Esophagus (tissue), 2 donors: ENCODE measurements around the gene MITF. TPM values are rescaled to one million over a fixed set of nuclear protein-coding genes. Genes with fewer than 3 reads are reported as not detected.

Source experiments
- H3K27ac ChIP-seq, 2 donors: one replicate each; pipeline ENCODE4 v1.5.1; 2013; ENCODE audit warnings: low read depth in 2 of 2, mild to moderate bottlenecking in 2 of 2, inconsistent platforms in 1 of 2, low read length in 1 of 2, moderate library complexity in 1 of 2
- H3K27me3 ChIP-seq, 2 donors: one replicate each; pipeline ENCODE4 v1.6.1; 2013; ENCODE audit warnings: low read length in 2 of 2, control low read depth in 1 of 2, mild to moderate bottlenecking in 1 of 2; ENCODE audit not compliant: insufficient read depth in 2 of 2, control insufficient read depth in 1 of 2
- H3K36me3 ChIP-seq, 2 donors: one replicate each; pipeline ENCODE4 v1.6.1; 2013; ENCODE audit warnings: low read length in 1 of 2; ENCODE audit not compliant: control insufficient read depth in 2 of 2, insufficient read depth in 2 of 2
- H3K4me1 ChIP-seq, 2 donors: one replicate each; pipeline ENCODE4 v1.6.1; 2013; ENCODE audit warnings: low read length in 1 of 2; ENCODE audit not compliant: control insufficient read depth in 2 of 2, insufficient read depth in 2 of 2
- H3K4me3 ChIP-seq, 2 donors: one replicate each; pipeline ENCODE4 v1.5.1; 2013; ENCODE audit warnings: low read length in 2 of 2, mild to moderate bottlenecking in 2 of 2, low read depth in 1 of 2, moderate library complexity in 1 of 2
- H3K9me3 ChIP-seq, 2 donors: one replicate each; pipeline ENCODE4 v1.6.1; 2013; ENCODE audit warnings: mild to moderate bottlenecking in 2 of 2, low read depth in 1 of 2, low read length in 1 of 2, moderate library complexity in 1 of 2; ENCODE audit not compliant: control insufficient read depth in 2 of 2, insufficient read depth in 1 of 2
- WGBS, 2 donors: extraction: QIAGEN DNeasy Blood & Tissue Kit; methylation state at CpG; one replicate each; pipeline ENCODE4 v1.1.7; 2013; 5-methylcytosine and 5-hydroxymethylcytosine counted together
- polyA plus RNA-seq, 2 donors: library from polyadenylated mRNA; stranded (reverse); fragments of 200-250 nt; gene quantifications; one replicate each; pipeline ENCODE4 v1.2.3, GENCODE V29; 2013
- donor health status: healthy with polysubstance abuse.
- donor health status: Bipolar disorder and iron deficiency.

The MITF gene
- polyA plus RNA-seq, 2 donors = 2.0 to 3.3 TPM

- 87 to 89% methylated on average over 3 of the region's 3 CpGs for WGBS, 2 donors
- Histone ChIP-seq H3K9me3 (no peaks in the 10 kb centered on the region), H3K4me3 (no peak overlapping the region), H3K27ac (no peak overlapping the region), H3K36me3 (no peaks in the 10 kb centered on the region), H3K27me3 (no peaks in the 10 kb centered on the region), H3K4me1 (no peaks in the 10 kb centered on the region)
Measured at GRCh38 chr3:69838696-69839515, 99.6 kb downstream of the MITF start.

GRCh38 chr3:69842351-69842750 lies 103.1 kb downstream of the MITF start:
- 76 to 78% methylated on average over 5 of the region's 5 CpGs for WGBS, 2 donors

DNA sequence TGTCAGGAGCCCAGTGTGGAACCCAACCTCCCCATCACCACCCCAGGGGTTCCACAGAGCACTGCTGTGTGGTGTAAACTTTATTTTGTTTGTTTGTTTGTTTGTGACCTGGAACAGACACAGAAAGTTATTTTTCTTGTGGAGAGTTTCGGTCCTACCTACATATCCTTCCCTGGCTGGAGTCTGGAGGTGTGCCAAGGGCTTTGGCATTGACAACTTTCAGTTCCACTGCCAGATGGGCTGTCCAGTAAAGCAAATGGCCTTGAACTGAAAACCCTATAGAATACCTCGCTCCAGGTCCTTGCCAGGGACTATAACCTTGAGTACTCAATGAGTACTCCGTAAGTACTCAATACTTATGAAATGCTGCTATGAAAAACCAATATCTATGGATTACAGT lies 103.5 kb downstream of the MITF start:
- Histone ChIP-seq H3K27me3 (no peaks in the 10 kb centered on the region), H3K9me3 (no peaks in the 10 kb centered on the region), H3K4me1 (no peaks in the 10 kb centered on the region), H3K4me3 (no peak overlapping the region), H3K27ac (no peak overlapping the region), H3K36me3 (no peaks in the 10 kb centered on the region)
- WGBS, 2 donors = 50 to 71% methylated on average over 3 of the region's 3 CpGs

More at GRCh38 chr3:69842351-69842750, 103.1 kb downstream of the MITF start:
- Histone ChIP-seq H3K27me3 (no peaks in the 10 kb centered on the region), H3K4me1 (no peaks in the 10 kb centered on the region), H3K4me3 (no peak overlapping the region), H3K36me3 (no peaks in the 10 kb centered on the region), H3K27ac (no peak overlapping the region), H3K9me3 (no peaks in the 10 kb centered on the region)

DNA sequence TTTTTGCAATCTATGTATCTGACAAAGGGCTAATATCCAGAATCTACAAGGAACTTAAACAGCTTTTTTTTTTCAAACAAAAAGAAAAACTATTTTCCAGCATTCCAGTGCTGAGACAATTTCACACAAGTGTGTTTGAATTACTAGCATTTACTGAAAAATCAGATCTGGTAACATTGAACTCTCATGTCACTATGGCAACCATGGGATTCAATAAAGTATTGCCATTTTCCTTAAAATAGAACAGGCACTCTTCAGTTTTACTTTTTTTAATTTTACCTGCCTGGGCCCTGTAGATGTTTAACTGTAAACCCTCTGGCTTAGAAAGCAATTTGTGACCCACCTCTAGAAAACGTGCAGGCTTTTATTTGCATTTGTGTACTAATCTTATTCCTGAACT lies 105.4 kb downstream of the MITF start:
- Histone ChIP-seq H3K27me3 (no peaks in the 10 kb centered on the region), H3K27ac (no peak overlapping the region), H3K9me3 (no peaks in the 10 kb centered on the region), H3K4me1 (no peaks in the 10 kb centered on the region), H3K4me3 (no peak overlapping the region), H3K36me3 (no peaks in the 10 kb centered on the region)
- 72 to 77% methylated on average over 1 of the region's 1 CpG for WGBS, 2 donors

GRCh38 chr3:69847303-69847702 lies 108.0 kb downstream of the MITF start:
- 83 to 86% methylated on average over 3 of the region's 3 CpGs for WGBS, 2 donors
- H3K27ac ChIP-seq = no peak overlapping the region
- H3K4me1 ChIP-seq = no peaks in the 10 kb centered on the region
- no peaks in the 10 kb centered on the region for H3K27me3 ChIP-seq
- H3K4me3 ChIP-seq = no peak overlapping the region
- H3K9me3 ChIP-seq = no peaks in the 10 kb centered on the region
- H3K36me3 ChIP-seq = no peaks in the 10 kb centered on the region

DNA sequence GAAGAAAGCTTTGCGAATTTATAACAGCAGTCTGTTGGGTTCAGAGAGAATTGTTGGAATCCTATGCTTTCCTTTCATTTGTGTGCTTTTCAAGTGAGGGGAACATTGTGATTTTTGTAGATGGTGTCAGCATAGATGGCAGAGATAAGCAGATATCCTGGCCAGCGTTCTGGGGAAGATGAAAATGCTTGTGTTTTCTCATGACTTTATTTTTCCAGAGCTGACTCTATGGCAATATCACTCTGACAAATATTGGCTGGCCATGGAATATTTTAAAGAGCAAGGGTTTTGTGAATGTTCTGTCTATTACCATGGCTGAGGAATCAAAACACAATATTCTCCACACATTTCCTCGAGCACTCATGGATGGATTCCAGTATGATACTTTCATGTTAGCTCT lies 108.8 kb downstream of the MITF start:
- Histone ChIP-seq H3K27ac (no peak overlapping the region), H3K9me3 (no peaks in the 10 kb centered on the region), H3K4me1 (no peaks in the 10 kb centered on the region), H3K36me3 (no peaks in the 10 kb centered on the region), H3K27me3 (no peaks in the 10 kb centered on the region), H3K4me3 (no peak overlapping the region)
- WGBS, 2 donors = 56 to 60% methylated on average over 3 of the region's 3 CpGs

DNA sequence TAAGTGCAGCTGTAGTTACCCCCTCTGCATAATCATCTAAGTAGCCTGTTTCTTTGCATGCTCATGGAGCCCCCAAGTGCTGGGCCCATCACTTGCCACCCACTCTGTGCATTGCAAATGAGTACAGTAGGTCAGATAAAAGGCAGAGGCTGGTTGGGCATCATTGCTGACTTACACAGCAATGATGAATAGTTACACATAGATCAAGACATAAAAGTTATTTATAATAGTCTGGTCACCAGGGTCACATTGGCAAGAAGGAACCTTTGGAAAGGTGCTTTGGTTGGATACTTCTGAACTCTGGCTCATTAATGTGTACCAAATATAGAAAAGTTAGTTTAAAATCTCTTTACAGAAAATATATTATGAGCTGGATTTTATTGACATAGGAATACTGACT lies 111.6 kb downstream of the MITF start:
- Histone ChIP-seq H3K4me3 (no peak overlapping the region), H3K27ac (no peak overlapping the region), H3K9me3 (no peaks in the 10 kb centered on the region), H3K4me1 (no peaks in the 10 kb centered on the region), H3K27me3 (no peaks in the 10 kb centered on the region), H3K36me3 (no peaks in the 10 kb centered on the region)

GRCh38 chr3:69853027-69853426 lies 113.8 kb downstream of the MITF start:
- no peaks in the 10 kb centered on the region for H3K4me1 ChIP-seq
- 67 to 77% methylated on average over 3 of the region's 3 CpGs for WGBS, 2 donors

DNA sequence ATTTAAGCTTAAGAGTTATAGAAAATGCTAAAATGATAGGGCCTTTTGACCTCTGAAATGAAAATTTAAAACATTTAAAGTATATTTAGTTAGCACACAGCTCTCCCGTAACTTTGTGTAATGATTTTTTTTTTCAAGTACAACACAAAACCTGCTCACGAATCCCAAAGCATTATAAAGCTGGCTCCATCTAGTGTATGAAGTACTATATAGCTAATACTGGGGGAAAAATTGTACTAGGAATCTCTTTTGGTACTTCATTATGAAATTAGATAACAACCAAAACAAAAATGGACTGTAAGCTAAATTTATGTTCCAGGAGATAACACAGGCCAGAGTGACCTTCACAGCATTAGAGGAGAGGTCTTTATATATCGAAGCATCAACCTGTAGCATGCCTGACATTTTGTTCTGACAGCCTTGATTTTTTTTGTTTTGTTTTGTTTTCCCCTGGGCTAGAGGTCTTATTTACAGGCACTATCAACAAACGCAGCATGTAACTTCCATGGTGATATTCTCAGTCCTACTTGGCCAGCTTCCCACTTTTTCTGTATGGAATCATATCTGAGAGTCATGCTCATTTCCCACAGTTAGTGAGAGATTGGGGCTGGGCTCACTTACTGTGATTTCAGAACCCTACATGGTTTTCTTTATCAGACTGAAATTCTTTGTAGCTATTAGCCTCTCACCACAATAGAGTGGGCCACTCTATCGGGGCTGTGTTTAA lies 116.3 kb downstream of the MITF start:
- WGBS, 2 donors = 27 to 37% methylated on average over 5 of the region's 5 CpGs
- Histone ChIP-seq H3K36me3 (no peaks in the 10 kb centered on the region), H3K4me3 (no peak overlapping the region), H3K27me3 (no peaks in the 10 kb centered on the region), H3K9me3 (no peaks in the 10 kb centered on the region), H3K27ac (no peak overlapping the region), H3K4me1 (no peaks in the 10 kb centered on the region)

More at GRCh38 chr3:69853027-69853426, 113.8 kb downstream of the MITF start:
- H3K27ac ChIP-seq = no peak overlapping the region
- no peaks in the 10 kb centered on the region for H3K27me3 ChIP-seq
- H3K36me3 ChIP-seq = no peaks in the 10 kb centered on the region
- H3K9me3 ChIP-seq = no peaks in the 10 kb centered on the region
- H3K4me3 ChIP-seq = no peak overlapping the region
